Neural progenitor cell (in vitro differentiated cells): ENCODE data around the gene GORASP1. TPM values are rescaled to one million over a fixed set of nuclear protein-coding genes. Genes with fewer than 3 reads are reported as not detected.

Source experiments
- DNase-seq: peaks from one replicate; pipeline ENCODE4 v3.0.0-alpha.2; 2016; ENCODE audit warnings: low spot score
- H2AFZ ChIP-seq: fragments of 200-600 bp; sonication (generic); replicated peaks from 2 replicates; pipeline ENCODE4 v1.6.1; 2016; ENCODE audit warnings: antibody characterized with exemption
- H3F3A ChIP-seq: fragments of 200-600 bp; sonication (generic); 2 replicates; pipeline ENCODE4 v1.6.1; 2016; ENCODE audit warnings: antibody characterized with exemption, low read depth
- H3K27ac ChIP-seq: fragments of 200-600 bp; sonication (generic); 2 replicates; pipeline ENCODE4 v1.5.1; 2016; ENCODE audit warnings: mild to moderate bottlenecking
- H3K27me3 ChIP-seq: fragments of 200-600 bp; sonication (generic); 2 replicates; pipeline ENCODE4 v1.6.1; 2016; ENCODE audit warnings: mild to moderate bottlenecking, moderate library complexity
- H3K36me3 ChIP-seq: fragments of 200-600 bp; sonication (generic); 2 replicates; pipeline ENCODE4 v1.5.1; 2016
- H3K4me1 ChIP-seq: fragments of 200-600 bp; sonication (generic); 2 replicates; pipeline ENCODE4 v1.6.1; 2016; ENCODE audit warnings: mixed run types
- H3K4me2 ChIP-seq: fragments of 200-600 bp; sonication (generic); 2 replicates; pipeline ENCODE4 v1.6.1; 2016
- H3K4me3 ChIP-seq: fragments of 200-600 bp; sonication (generic); 2 replicates; pipeline ENCODE4 v1.5.1; 2016
- H3K79me2 ChIP-seq: fragments of 200-600 bp; sonication (generic); 2 replicates; pipeline ENCODE4 v1.6.1; 2016; ENCODE audit warnings: low read depth
- H3K9ac ChIP-seq: fragments of 200-600 bp; sonication (generic); 2 replicates; pipeline ENCODE4 v1.6.1; 2016
- H3K9me3 ChIP-seq: fragments of 200-600 bp; sonication (generic); 2 replicates; pipeline ENCODE4 v1.5.1; 2016; ENCODE audit warnings: low read depth
- H4K20me1 ChIP-seq: fragments of 200-600 bp; sonication (generic); 2 replicates; pipeline ENCODE4 v1.6.1; 2016; ENCODE audit warnings: low read depth
- H3K27ac Mint-ChIP-seq: 3 replicates; pipeline ENCODE4 v1.8.0; 2021; ENCODE audit warnings: mixed read lengths
- H3K27me3 Mint-ChIP-seq: 2 replicates; pipeline ENCODE4 v1.8.0; 2022; ENCODE audit warnings: low read depth, mild to moderate bottlenecking, inconsistent platforms, moderate library complexity, mixed read lengths; ENCODE audit not compliant: insufficient read depth
- H3K36me3 Mint-ChIP-seq: 3 replicates; pipeline ENCODE4 v1.8.0; 2021; ENCODE audit warnings: mixed read lengths
- H3K4me1 Mint-ChIP-seq: 3 replicates; pipeline ENCODE4 v1.8.0; 2021; ENCODE audit warnings: mixed read lengths
- H3K4me3 Mint-ChIP-seq: 3 replicates; pipeline ENCODE4 v1.8.0; 2021; ENCODE audit warnings: mild to moderate bottlenecking, moderate library complexity, mixed read lengths
- H3K9me3 Mint-ChIP-seq: 3 replicates; pipeline ENCODE4 v1.8.0; 2020; ENCODE audit warnings: mixed read lengths
- EZH2 ChIP-seq: fragments of 200-600 bp; sonication (generic); IDR thresholded peaks from 2 replicates; pipeline ENCODE4 v1.6.1; 2017; ENCODE audit warnings: antibody characterized with exemption, mild to moderate bottlenecking, moderate library complexity
- EZH2phosphoT487 ChIP-seq: fragments of 200-600 bp; sonication (generic); IDR thresholded peaks from 2 replicates; pipeline ENCODE4 v1.6.1; 2017; ENCODE audit warnings: antibody characterized with exemption
- total RNA-seq: library from RNA; depleted of rRNA; stranded (reverse); fragments of >200 nt; gene quantifications from 2 replicates; pipeline ENCODE4 v1.2.3, GENCODE V29; 2015; ENCODE audit warnings: low replicate concordance
- TF ChIP-seq, protein P1 (sequence below): fragments of 200-600 bp; sonication (generic); IDR thresholded peaks from 2 replicates; pipeline ENCODE4 v1.5.1; 2017; ENCODE audit warnings: antibody characterized with exemption, mild to moderate bottlenecking

GORASP1 gene
- total RNA-seq, 1 donor from 2014 or later = 18.0 TPM

DNA sequence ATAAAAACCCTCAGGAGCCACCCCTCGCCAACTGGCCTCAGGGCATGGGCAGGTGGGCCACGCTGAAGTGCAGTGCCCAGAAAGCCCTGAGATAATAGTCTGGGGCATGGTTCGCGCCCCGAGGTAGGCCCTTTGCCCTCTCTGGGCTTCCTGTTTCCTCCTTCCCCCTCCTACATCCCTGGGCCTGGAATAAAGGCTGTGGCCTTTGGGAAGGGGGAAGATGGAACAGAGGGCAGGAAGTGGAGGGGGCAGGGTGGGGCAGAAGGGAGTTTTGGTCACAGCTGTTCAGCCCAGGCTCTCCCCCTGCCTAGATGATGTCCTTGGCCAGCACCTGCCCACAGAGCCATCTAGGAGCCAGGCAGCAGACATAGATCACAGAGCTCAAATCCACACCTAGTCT is 34.6 kb upstream of the GORASP1 start:
- H3K36me3 Mint-ChIP-seq = peaks cover 11% of the 10 kb centered on the region
- TF ChIP-seq, protein P1, sequence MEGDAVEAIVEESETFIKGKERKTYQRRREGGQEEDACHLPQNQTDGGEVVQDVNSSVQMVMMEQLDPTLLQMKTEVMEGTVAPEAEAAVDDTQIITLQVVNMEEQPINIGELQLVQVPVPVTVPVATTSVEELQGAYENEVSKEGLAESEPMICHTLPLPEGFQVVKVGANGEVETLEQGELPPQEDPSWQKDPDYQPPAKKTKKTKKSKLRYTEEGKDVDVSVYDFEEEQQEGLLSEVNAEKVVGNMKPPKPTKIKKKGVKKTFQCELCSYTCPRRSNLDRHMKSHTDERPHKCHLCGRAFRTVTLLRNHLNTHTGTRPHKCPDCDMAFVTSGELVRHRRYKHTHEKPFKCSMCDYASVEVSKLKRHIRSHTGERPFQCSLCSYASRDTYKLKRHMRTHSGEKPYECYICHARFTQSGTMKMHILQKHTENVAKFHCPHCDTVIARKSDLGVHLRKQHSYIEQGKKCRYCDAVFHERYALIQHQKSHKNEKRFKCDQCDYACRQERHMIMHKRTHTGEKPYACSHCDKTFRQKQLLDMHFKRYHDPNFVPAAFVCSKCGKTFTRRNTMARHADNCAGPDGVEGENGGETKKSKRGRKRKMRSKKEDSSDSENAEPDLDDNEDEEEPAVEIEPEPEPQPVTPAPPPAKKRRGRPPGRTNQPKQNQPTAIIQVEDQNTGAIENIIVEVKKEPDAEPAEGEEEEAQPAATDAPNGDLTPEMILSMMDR = no peak
- TF ChIP-seq EZH2phosphoT487 = no peak
- no peak for TF ChIP-seq EZH2
- DNase-seq = no peak
- no peaks in the 10 kb centered on the region for H3F3A ChIP-seq
- H3K9me3 Mint-ChIP-seq = no peaks in the 10 kb centered on the region
- no peak overlapping the region for H3K9ac ChIP-seq
- no peaks in the 10 kb centered on the region for H3K4me1 ChIP-seq
- no peak overlapping the region for H3K4me2 ChIP-seq
- H3K9me3 ChIP-seq = no peaks in the 10 kb centered on the region
- peaks cover 9% of the 10 kb centered on the region for H3K27me3 Mint-ChIP-seq
- H3K4me3 ChIP-seq = no peak overlapping the region
- no peaks in the 10 kb centered on the region for H3K27me3 ChIP-seq
- no peaks in the 10 kb centered on the region for H3K36me3 ChIP-seq
- no peaks in the 10 kb centered on the region for H4K20me1 ChIP-seq
- H2AFZ ChIP-seq = no peak overlapping the region
- H3K79me2 ChIP-seq = no peaks in the 10 kb centered on the region
- H3K27ac Mint-ChIP-seq = no peak overlapping the region
- H3K27ac ChIP-seq = no peak overlapping the region
- no peak overlapping the region for H3K4me3 Mint-ChIP-seq
- H3K4me1 Mint-ChIP-seq = peaks cover 18% of the 10 kb centered on the region

DNA sequence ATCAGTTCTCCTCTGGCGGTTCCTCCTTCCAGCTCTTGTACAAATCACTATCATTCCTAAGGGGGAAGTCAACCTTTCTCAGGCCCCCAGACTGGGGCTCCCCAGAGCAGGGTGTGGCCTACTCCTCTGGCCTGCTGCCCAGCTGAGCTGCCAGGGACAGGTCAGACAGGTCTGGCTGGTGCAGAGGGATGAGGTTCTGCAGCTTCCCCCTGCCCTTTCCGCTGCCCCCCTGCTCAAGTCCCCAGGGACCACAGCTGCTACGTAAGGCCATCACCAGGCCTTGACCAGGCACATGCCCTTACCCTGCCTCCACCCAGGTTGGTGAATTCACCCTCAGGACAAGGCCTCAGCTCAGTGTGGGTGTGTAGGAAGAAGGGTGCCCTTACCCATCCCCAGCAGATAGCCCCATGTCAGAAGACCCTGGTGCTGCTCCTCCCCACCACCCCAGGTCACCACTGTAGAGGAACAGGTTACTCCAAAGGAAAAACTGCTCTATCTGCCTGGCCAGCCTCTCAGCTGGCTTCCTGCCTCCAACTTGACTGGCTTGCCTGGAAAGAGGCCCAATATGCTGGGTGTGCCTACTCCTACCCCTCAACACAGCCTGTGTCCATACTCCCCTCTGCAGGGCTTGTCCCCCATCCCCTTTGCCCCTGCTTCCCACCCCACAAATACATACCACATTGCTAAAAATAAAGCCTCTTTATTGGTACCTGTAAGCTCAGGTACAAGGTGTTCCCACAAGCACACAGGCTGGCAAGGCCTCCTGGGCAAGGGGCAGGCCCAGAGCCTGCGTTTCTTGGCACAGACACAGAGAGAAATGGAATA is 34.0 kb upstream of the GORASP1 start:
- no peaks in the 10 kb centered on the region for H3F3A ChIP-seq
- H3K9me3 Mint-ChIP-seq = no peaks in the 10 kb centered on the region
- no peaks in the 10 kb centered on the region for H3K9me3 ChIP-seq
- H3K27me3 ChIP-seq = no peaks in the 10 kb centered on the region
- H3K27ac Mint-ChIP-seq = no peak overlapping the region
- H3K4me3 ChIP-seq = no peak overlapping the region
- peaks cover 13% of the 10 kb centered on the region for H3K36me3 Mint-ChIP-seq
- H3K27ac ChIP-seq = no peak overlapping the region
- H3K4me3 Mint-ChIP-seq = no peak overlapping the region
- DNase-seq = no peak
- no peaks in the 10 kb centered on the region for H3K4me1 ChIP-seq
- no peak overlapping the region for H2AFZ ChIP-seq
- H3K4me1 Mint-ChIP-seq = peaks cover 11% of the 10 kb centered on the region
- H4K20me1 ChIP-seq = no peaks in the 10 kb centered on the region
- no peaks in the 10 kb centered on the region for H3K79me2 ChIP-seq
- no peak overlapping the region for H3K4me2 ChIP-seq
- peaks cover 9% of the 10 kb centered on the region for H3K27me3 Mint-ChIP-seq
- H3K9ac ChIP-seq = no peak overlapping the region
- H3K36me3 ChIP-seq = no peaks in the 10 kb centered on the region
- TF ChIP-seq, protein P1 = no peak
- TF ChIP-seq EZH2 = no peak

DNA sequence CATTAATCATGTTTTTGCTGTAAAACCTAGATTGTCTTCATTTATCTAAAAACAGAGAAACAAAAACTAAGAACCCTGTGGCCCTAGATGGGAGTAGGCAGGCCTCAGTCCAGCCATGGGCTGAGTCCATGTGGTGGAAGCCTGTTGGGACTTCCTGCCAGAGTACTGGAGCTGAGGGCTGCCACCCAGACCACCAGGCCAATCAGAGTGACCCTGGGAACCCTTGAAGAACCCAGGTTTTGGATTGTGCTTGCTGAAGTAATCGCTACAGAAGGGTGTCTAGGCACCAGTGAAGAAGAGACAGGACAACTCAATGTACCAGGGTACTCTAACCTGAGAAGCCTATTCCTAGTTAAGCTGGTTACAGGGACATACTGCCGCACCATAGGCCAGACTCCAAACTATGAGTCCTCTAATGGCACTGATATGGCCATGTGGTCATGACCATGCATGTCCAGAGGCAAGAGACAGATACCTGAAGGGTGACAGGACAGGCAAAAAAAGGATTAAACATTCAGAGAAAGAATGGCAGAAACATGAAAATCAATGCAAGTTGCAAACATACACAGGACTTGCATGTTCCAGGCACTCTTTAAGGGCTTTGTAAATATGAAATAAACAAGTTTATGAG is 33.0 kb upstream of the GORASP1 start:
- Histone ChIP-seq H4K20me1 (no peaks in the 10 kb centered on the region), H2AFZ (no peak overlapping the region), H3K4me1 (no peaks in the 10 kb centered on the region), H3K9ac (no peak overlapping the region), H3K79me2 (no peaks in the 10 kb centered on the region), H3K4me3 (no peak overlapping the region), H3K4me2 (no peak overlapping the region), H3K27me3 (no peaks in the 10 kb centered on the region), H3K27ac (no peak overlapping the region), H3F3A (no peaks in the 10 kb centered on the region), H3K36me3 (no peaks in the 10 kb centered on the region), H3K9me3 (no peaks in the 10 kb centered on the region)
- TF ChIP-seq EZH2 (no peak), EZH2phosphoT487 (no peak)
- TF ChIP-seq, protein P1 = no peak
- DNase-seq = no peak
- Mint-ChIP-seq H3K27ac (peak overlapping the region; percentile 14), H3K27me3 (peaks cover 8% of the 10 kb centered on the region), H3K9me3 (no peaks in the 10 kb centered on the region), H3K36me3 (peaks cover 13% of the 10 kb centered on the region), H3K4me1 (peaks cover 3% of the 10 kb centered on the region), H3K4me3 (no peak overlapping the region)
